Endothelial cell of coronary artery (primary cell): Measurements from ENCODE around the gene UGT2A1. TPM values are rescaled to one million over a fixed set of nuclear protein-coding genes. Genes with fewer than 3 reads are reported as not detected.

Source experiments
- total RNA-seq: library from RNA; depleted of rRNA; stranded (reverse); fragments of >200 nt; gene quantifications from 2 replicates; pipeline ENCODE4 v1.2.3, GENCODE V29; 2014

The UGT2A1 gene
- total RNA-seq, result 0.27 and 0.85 TPM in 2 replicates

DNA sequence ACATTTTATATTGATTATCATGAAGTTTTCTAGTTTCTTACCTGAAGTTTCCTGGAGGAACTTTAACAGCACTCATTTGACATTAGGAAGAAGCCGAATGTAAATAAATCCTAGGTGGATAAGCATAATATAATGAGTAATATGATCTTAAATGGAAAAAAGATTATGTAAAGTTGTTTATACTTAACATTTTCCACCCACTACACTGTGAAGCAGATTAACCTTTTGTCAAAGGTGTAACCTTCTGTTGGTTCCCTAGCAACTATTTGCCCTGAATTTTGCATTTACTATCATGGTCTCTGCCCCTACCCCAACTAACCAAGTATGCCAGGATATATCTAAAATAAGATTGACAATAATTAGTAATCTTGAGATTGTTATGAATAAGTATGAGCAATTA lies at the start of gene UGT2A1:
Gene UGT2A1 (minus strand): TSS at position 101 of the 400 bp plus-strand sequence. CDS start 5,603 bp downstream, outside the sequence.

DNA sequence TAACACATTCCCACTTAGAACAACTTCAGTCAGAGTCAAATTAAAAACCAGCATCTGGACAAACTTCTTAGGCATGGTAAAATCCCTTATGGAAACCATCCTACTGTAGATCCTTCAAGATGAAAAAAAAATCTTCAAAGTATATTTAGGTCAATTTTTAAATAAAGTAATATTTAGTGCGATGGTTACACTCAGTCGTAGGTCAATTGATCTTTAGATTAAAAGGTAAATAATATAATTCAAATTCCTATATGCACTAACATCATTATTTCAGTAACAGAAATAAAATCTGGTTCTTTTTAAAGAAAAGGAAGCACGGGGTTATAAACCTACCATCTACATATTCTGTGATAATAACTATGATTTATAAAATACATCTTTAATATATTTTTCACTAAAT lies 13.5 kb downstream of the UGT2A1 start, which contains the start of gene UGT2A2:
Gene UGT2A2 (minus strand): TSS at position 101 of the 400 bp plus-strand sequence. CDS start 2 bp downstream, at position 99.

Other genes with a start within 250 kb of the UGT2A1 start
- not detected in 2 replicates for gene UGT2B4, start 157.3 kb downstream of the UGT2A1 start, total RNA-seq
- gene UGT2A2, start 13.6 kb downstream of the UGT2A1 start, total RNA-seq, result 0.47 TPM in 1 of 2 replicates, not detected in the other
- gene SULT1B1, start 107.4 kb upstream of the UGT2A1 start, total RNA-seq, result 55.9 and 63.3 TPM in 2 replicates
- gene SULT1E1, start 206.9 kb upstream of the UGT2A1 start, total RNA-seq, result 8.5 and 175 TPM in 2 replicates